GM21390 (cell line): ENCODE results near the gene OSBPL1A.
"Not testable (repeated sequence)": the region's sequence is repeated elsewhere in the genome, so short reads cannot be mapped to it uniquely, and the experiment has no call there.

ENCODE experiments used
- ATAC-seq: cut with Tn5 transposase; IDR thresholded peaks from one replicate; pipeline ENCODE4 v1.9.1; 2021; ENCODE audit not compliant: unreplicated experiment

OSBPL1A gene

GRCh38 chr18:24398540-24398939 is 916 bp upstream of the OSBPL1A start:
- no peak for ATAC-seq

GRCh38 chr18:24397131-24397693 is 412 bp downstream of the OSBPL1A start:
- ATAC-seq: peak; percentile 32

GRCh38 chr18:24396082-24396633 is 1.5 kb downstream of the OSBPL1A start:
- ATAC-seq: no peak

DNA sequence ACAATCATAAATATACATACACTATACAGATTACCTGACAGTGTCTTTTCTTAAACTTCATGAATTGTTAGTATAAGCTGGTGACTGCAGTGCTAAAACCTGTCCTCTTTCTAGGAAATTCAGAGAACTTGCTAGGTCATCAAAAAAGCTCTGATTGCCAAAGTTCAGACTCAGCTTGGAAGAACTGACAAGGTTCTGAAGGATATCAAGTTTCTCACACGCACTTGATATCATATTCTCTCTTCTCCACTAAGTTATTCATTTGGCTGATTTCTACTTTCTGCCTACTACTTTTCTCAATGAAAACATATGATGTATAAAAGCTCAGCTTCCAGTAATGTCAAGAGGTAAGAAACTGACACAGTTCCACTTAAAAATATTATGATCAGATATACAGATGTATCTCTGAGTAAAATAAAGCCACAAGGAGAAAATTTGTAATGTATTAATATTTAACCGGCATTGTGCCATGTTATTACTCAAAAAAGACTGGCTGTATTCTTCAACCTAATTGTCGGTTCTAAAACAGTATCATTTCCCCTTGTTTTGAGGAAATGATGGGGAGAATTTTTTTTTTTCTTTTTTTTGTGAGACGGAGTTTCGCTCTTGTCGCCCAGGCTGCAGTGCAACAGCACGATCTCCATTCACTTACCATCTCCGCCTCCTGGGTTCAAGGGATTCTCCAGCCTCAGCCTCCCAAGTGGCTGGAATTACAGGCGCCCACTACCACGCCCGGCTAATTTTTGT is 2.4 kb downstream of the OSBPL1A start:
- no peak for ATAC-seq

- ATAC-seq: no peak
Observed at GRCh38 chr18:24388957-24389356, 8.7 kb downstream of the OSBPL1A start.

- no peak for ATAC-seq
Observed at GRCh38 chr18:24386681-24387080, 10.9 kb downstream of the OSBPL1A start.

DNA sequence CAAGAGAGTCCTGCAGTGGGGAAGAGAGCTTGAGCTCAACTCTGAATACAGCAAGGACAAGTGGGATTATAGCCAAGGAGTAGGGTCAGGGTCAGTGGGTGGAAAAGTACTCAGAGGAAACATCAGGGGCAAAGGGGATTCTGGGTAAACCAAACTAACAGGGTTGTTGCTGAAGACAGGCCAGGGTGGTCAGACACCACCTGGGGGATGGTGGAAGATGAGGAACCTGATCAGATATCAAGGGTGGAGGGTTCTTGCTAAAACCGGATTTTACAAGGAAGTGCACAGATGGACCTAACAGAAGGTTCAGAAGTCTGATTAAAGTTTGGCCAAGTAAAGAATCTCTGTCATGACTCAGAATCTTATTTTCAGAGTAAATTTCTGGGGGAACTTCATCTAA is 16.5 kb downstream of the OSBPL1A start:
- no peak for ATAC-seq

- ATAC-seq: no peak
Observed at GRCh38 chr18:24380163-24380747, 17.4 kb downstream of the OSBPL1A start.

- no peak for ATAC-seq
Observed at GRCh38 chr18:24378598-24378997, 19.0 kb downstream of the OSBPL1A start.

DNA sequence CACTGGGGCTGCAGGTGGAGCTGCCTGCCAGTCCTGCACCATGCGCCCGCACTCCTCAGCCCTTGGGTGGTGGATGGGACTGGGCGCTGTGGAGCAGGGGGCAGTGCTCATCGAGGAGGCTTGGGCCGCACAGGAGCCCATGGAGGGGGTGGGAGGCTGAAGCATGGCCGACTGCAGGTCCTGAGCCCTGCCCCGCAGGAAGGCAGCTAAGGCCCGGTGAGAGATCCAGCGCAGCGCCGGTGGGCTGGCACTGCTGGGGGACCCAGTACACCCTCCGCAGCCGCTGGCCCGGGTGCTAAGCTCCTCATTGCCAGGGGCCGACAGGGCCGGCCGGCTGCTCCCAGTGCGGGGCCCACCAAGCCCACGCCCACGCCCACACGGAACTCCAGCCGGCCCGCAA is 21.1 kb downstream of the OSBPL1A start:
- ATAC-seq: not testable (repeated sequence)

GRCh38 chr18:24373328-24373727 is 24.3 kb downstream of the OSBPL1A start:
- ATAC-seq: no peak

GRCh38 chr18:24372279-24372872 is 25.2 kb downstream of the OSBPL1A start:
- ATAC-seq: no peak

GRCh38 chr18:24370120-24370519 is 27.5 kb downstream of the OSBPL1A start:
- no peak for ATAC-seq

DNA sequence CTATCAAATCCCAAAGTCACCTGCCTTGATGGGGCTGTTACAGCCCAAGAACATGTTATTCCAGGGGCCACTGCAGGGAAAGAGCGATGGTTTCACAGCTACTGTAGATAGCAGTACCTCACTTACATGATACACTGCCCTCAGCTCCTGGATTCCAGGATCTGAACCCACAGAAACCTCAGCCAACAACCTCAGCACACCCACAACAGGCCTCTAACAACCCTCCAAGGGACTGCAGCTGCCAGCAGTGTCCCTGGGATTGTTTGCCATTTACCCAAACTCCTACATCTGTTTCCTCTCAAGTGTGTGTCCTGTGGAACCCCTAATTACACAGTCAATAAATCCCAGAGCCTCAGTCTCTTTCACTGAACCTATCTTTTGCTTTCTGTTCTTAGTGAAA is 28.2 kb downstream of the OSBPL1A start:
- no peak for ATAC-seq

DNA sequence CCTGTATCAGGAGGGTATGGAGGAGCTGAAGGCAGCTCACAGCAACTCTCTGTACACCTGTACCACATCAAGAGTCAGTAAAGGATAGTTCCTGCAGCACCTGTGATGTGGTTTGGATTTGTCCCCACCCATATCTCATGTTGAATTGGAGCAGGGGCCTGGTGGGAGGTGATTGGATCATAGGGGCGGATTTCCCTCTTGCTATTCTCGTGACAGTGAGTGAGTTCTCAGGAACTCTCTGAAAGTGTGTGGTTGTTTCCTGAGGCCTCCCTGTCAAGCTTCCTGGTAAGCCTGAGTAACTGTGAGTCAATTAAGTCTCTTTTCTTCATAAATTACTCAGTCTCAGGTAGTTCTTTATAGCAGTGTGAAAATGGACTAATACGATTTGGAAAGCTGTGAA is 28.9 kb downstream of the OSBPL1A start:
- no peak for ATAC-seq

GRCh38 chr18:24366328-24366727 is 31.3 kb downstream of the OSBPL1A start:
- no peak for ATAC-seq

- no peak for ATAC-seq
Observed at GRCh38 chr18:24364177-24364576, 33.4 kb downstream of the OSBPL1A start.

- ATAC-seq: no peak
Observed at GRCh38 chr18:24362757-24363156, 34.9 kb downstream of the OSBPL1A start.

- not testable (repeated sequence) for ATAC-seq
Observed at GRCh38 chr18:24359787-24360530, 37.7 kb downstream of the OSBPL1A start.

DNA sequence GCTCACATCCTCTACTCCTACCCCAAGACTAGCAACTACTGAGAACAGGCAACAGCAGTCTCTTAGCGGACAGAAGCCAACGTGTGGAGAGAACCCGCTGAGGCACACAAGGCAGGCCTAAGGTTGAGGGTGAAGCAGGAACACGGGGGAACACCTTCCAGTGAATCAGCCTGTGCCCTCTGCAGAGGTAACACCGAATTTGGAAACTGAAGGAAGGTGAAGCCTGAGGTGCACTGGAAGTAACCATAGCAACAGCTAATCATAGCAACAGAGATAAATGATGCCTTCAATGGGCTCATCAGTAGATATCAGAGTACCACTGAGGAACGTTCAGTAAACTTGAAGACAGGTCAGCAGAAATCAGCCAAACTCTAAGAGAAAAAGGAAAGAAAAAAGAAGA is 43.3 kb downstream of the OSBPL1A start:
- ATAC-seq: no peak

- ATAC-seq: no peak
Observed at GRCh38 chr18:24346254-24346653, 51.4 kb downstream of the OSBPL1A start.
